ENCODE measurements around the gene BABAM2.

GRCh38 chr2:28188436-28188835 lies 297.9 kb downstream of the BABAM2 start:
- TF ChIP-seq CTCF (IDR thresholded peaks at IDR 0.05 in 4 of 5, conservative IDR thresholded peaks at IDR 0.05 in 1 of 5), result no peak
- no peak for TF ChIP-seq POLR2A (IDR thresholded peaks at IDR 0.05)

All from gastrocnemius medialis (tissue), 4 donors.